Stimulated activated CD4-positive, alpha-beta T cell treated with anti-CD3 and anti-CD28 coated beads, Interleukin-2, amount 100 ng/mL, for 48 hours (primary cell): ENCODE measurements around the gene PCNX1.
"Not testable (repeated sequence)": the region's sequence is repeated elsewhere in the genome, so short reads cannot be mapped to it uniquely, and the experiment has no call there.

Experiments
- DNase-seq, 2 donors: peaks; one replicate each; pipeline ENCODE4 v3.0.0-alpha.2; 2020

The PCNX1 gene

DNA sequence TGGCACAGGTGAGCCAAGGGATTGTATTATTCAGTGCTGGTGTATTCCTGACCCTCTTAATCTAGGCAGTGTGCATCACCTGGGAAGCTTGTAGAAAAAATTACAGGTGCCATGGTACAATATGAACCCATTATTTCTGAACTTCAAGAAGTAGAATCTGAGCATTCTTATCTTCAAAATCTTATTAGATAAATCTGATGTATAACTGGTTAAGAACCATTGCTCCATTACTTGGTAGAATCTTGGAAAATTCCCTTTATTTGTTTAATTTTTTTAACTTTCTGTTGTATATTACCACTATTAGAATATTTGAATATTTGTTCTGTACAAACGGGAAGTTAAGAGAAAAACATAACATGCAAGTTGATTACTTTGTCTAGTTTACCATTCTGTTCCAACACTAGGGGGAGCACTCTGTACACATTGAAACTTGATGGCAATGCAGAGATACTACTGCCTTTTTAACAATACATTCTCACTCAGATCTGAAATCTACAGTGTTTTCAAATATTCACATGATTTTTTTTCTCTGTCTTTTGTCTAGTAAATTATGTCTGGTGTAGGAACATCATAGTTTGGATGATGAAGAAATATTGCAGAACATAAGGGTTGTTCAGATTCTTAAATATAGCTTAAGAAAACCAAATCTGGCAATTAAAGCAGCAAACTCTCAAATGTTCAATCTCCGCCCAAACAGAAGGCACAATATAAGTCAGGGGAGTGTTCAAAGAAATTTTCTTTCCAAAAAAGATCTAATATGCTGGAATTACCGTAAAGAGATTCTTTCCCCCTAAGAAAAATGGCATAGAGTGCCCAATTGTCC lies 196.6 kb downstream of the PCNX1 start:
- no peak for DNase-seq

GRCh38 chr14:71105177-71105576 lies 197.9 kb downstream of the PCNX1 start:
- no peak for DNase-seq

DNA sequence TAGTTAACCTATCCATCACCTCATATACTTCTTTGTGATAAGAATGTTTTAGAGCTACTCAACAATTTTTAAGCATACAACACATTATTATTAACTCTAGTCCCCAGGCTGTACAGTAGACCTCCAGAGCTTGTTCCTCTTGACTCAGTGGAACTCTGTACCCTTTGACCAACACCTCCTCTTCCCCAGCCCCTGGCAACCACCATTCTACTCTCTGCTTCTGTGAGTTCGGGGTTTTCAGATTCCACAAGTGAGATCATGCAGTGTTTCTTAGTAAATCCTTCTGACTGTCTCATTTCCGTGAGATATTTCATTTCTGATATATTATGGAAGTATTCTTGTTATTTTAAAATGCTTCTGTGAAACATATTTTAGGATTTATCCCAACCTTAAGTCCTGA lies 200.7 kb downstream of the PCNX1 start:
- no peak for DNase-seq

DNA sequence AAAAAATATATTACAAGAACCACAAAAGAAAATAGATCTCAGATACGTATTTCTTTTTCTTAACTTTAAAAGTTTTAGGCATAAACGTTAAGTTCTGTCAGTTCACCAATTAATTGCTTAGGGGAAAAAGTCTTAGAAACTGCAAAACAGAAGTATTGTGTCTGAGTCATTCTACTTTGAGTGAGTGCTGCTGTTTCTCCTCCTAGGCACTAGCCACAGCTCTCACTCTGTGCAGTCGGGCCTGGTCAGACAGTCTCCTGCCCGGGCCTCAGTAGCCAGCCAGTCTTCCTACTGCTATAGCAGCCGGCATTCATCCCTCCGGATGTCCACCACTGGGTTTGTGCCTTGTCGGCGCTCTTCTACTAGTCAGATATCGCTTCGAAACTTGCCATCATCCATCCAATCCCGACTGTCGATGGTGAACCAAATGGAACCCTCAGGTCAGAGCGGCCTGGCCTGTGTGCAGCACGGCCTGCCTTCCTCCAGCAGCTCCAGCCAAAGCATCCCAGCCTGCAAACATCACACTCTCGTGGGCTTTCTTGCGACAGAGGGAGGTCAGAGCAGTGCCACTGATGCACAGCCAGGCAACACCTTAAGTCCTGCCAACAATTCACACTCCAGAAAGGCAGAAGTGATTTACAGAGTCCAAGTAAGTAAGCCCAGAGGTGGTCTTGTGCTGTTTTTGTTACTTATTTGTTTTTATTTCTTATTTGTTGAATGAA lies 201.3 kb downstream of the PCNX1 start:
- no peak for DNase-seq

GRCh38 chr14:71113376-71113775 lies 206.1 kb downstream of the PCNX1 start:
- no peak for DNase-seq

DNA sequence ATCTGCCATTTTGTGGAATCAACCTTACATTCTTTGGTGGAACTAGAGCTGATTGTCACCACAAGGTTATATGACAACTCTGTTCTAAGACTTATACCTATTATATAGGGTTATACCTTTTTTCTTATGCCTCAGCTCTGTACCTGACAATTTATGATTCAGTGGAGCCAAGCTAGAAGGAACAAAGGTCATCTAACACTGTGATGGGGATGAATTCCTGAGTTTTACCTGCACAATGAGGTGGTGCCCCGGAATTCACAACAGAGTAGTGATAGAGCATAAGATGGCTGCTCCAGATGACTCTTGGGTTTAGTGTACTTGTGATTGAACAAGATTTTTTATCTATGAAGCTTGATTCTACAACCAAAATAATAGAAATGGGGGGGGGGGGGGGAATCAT lies 207.3 kb downstream of the PCNX1 start:
- DNase-seq = no peak

- no peak for DNase-seq
Observed at GRCh38 chr14:71115306-71115705, 208.0 kb downstream of the PCNX1 start.

GRCh38 chr14:71115821-71116567 lies 208.7 kb downstream of the PCNX1 start:
- DNase-seq = no peak

DNA sequence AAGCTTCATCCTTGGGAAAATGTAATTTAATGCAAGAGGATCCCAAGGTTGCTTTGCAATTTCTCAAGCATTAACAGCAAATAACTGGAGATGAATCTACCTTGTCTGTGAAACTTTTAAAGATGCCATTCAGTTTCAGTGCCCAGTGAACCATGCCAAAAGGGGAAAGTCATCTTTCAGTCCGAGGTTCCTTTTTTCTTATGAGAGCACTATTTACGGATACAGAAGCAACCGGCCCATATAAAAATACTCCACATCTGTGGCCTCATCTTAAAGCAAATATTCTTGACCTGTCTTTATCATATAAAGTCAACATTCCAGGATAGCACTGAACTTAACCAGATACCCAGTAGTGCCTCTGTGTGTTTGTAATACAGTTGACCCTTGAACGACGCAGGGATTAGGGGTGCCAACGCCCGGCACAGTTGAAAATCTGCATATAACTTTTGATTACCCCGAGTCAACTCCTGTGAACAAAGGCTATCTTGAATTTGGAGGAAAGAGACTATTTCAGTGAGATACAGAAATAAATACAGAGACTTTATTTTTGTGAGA lies 209.4 kb downstream of the PCNX1 start:
- DNase-seq = no peak

DNA sequence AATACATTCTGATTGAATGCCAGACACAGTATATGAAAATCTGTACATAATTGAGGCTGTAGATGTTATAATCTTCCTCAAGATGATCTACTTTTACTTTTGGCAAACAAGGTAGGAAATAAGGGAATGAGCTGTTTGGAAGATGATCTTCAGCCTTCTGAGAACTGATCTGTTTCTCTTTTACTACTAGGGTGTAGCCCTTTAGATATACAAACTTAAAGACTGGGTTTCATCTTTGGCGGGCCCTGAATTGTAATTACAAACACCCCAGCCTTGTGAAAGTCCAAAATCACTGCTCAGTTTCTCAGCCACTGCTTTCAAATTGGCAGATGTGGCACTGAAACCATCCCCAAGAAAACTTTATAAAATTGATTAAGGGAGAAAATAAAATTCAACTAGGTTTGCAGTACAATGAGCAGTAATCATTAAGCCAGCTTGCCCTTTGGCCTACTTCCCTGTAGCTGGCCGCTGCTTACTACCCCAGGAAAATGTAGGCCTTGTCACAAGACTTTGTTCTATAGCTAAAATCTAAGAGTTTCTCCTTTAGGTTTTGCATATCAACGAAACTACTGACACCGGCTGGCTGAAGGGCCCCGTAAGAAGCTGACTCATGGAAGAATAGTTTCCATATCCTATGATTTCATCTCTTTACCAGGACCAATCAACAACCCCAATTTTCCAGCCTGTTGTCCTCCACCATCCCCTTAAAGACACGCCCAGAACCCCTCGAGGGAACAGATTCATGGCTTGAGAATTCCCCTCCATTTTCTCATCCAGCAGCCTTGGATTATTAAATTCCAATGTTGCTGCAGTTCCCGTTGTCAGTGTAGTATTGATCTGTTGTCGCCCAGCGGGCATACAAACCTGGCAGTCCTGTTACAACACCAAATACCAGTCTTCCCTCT lies 210.8 kb downstream of the PCNX1 start:
- no peak for DNase-seq

GRCh38 chr14:71119075-71119474 lies 211.8 kb downstream of the PCNX1 start:
- DNase-seq = peak in 1 of 2 donors; percentile 16

GRCh38 chr14:71119832-71120231 lies 212.6 kb downstream of the PCNX1 start:
- DNase-seq = no peak

DNA sequence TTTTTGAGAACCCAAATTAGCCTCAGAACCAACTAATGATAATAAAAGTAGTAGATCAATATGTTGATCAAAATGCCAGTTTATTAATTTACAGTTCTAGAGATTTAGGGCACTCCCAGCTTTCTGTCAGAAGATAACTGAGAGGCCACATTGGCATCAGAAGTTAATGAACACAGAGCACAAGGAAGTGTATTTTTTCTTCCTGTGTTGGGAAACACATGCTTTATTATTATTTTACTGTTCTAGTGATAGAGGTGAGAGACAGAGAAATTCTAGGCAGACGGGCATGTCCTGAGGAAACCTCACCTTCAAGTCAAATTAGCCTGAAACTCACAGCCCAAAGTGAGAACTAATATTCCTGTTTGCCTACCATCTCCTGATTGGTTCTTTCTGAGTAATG lies 213.7 kb downstream of the PCNX1 start:
- no peak for DNase-seq

GRCh38 chr14:71121711-71122110 lies 214.5 kb downstream of the PCNX1 start:
- DNase-seq = no peak

- no peak for DNase-seq
Observed at GRCh38 chr14:71122866-71123565, 215.8 kb downstream of the PCNX1 start.

GRCh38 chr14:71123579-71124135 lies 216.4 kb downstream of the PCNX1 start:
- DNase-seq = no peak

DNA sequence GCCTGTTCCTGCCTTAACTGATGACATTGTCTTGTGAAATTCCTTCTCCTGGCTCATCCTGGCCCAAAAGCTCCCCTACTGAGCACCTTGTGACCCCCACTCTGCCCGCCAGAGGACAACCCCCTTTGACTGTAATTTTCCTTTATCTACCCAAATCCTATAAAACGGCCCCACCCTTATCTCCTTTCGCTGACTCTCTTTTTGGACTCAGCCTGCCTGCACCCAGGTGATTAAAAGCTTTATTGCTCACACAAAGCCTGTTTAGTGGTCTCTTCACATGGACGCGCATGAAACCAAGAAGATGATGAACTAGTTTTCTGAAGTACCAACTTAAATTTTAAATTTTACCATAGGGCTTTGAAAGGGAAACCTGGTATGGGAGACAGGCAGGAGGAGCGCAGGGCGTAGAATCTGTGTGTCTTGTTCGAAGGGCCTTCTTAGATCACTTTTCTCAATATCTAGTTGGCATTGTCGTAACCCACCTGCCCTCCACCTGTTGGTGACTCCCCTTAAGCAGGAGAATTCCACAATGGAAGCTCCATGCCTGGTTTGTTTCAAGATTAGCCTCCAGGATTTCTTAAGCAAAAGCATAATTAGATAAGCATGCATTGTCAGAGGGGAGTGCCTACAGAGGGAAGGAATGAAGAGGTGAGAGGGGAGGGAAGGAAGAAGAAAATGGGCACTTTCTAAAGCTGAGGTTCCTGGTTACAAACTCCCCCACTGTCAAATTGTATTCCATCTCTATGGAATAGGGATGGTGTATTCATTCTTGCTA lies 222.6 kb downstream of the PCNX1 start:
- DNase-seq = not testable (repeated sequence)

DNA sequence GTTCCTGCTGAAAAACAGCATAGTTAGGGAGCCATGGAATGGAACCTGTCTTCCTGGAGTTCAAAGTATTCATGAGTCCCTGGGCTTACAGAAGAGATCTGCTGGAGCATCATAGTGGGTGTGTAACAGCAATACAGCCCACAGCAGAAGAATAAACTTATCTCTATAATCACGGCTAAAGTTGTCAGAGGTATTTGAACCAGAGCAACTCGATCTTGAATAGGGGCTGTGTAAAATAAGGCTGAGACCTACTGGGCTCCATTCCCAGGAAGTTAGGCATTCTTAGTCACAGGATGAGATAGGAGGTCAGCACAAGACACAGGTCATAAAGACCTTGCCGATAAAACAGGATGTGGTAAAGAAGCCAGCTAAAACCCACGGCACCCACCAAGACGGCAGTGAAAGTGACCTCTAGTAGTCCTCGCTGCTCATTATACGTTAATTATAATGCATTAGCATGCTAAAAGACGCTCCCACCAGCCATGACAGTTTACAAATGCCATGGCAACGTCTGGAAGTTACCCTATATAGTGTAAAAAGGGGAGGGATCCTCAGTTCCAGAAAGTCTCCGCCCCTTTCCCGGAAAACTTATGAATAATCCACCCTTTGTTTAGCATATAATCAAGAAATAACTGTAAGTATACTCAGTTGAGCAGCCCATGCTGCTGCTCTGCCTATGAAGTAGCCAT lies 223.4 kb downstream of the PCNX1 start:
- no peak for DNase-seq

- DNase-seq = no peak
Observed at GRCh38 chr14:71133296-71133695, 226.0 kb downstream of the PCNX1 start.

DNA sequence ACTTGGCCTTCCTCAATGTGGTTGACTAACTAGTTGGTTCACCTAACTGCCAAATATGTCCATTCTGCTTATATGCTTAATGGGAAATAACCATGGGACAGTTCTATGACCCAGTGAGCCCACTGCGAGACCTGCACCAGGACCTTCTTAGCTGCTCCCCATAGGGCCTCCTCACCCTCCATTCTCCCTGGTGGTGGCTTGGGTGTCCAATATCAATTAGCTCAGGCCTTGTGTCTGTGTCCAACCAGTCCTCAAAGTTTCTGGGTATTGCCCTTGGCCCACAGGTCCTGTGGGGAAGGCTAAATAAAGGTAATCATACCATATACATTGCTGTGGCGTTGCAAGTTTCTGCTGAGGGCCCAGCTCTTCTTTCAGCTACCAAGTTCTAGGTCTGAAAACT lies 228.2 kb downstream of the PCNX1 start:
- DNase-seq = no peak
